ENCODE measurements around the gene MACROD2.

- TF ChIP-seq YY1 (IDR thresholded peaks at IDR 0.05; ENCODE audit: insufficient read depth, insufficient read length) (no peak), SUZ12 (IDR thresholded peaks at IDR 0.05; ENCODE audit: extremely low read depth, insufficient read depth, insufficient read length) (no peak), ZNF274 (IDR thresholded peaks at IDR 0.05; ENCODE audit: low read depth, low read length) (no peak)
Observed at GRCh38 chr20:14935285-14935684, 940.0 kb downstream of the MACROD2 start.
